ENCODE measurements around the gene GMDS. TPM values are rescaled to one million over a fixed set of nuclear protein-coding genes. Genes with fewer than 3 reads are reported as not detected.

Gene GMDS
- total RNA-seq, 2 experiments from 2014 or later: 33.2 to 33.5 TPM

GRCh38 chr6:2222275-2222842 is 23.0 kb downstream of the GMDS start:
- Mint-ChIP-seq H3K4me3 (peak overlapping the region; percentile 63), H3K36me3 (ENCODE audit: low read depth) (peaks cover 1% of the 10 kb centered on the region), H3K9me3 (ENCODE audit: low read depth) (no peaks in the 10 kb centered on the region), H3K27ac (peak overlapping the region; percentile 79), H3K27me3 (no peaks in the 10 kb centered on the region), H3K4me1 (peaks cover 21% of the 10 kb centered on the region)
- DNase-seq: no peak
- CTCF ChIA-PET: interaction anchor here (0.8 to 1.0 kb wide), 2 partner anchors 15 to 18 kb away, joined by 3 read pairs; no protein-coding TSS in a partner anchor
- intact Hi-C loops (cut with DNase I, micrococcal nuclease): no loop called here
- POLR2A ChIA-PET: no interaction called here
- no peak for ATAC-seq

GRCh38 chr6:2221726-2222274 is 23.6 kb downstream of the GMDS start:
- H3K4me3 Mint-ChIP-seq: peak overlapping the region; percentile 63
- ChIA-PET POLR2A (interaction anchor here (0.6 kb wide), 1 partner anchor 51 kb away, joined by 4 read pairs; no protein-coding TSS in a partner anchor), CTCF (interaction anchor here (0.8 to 1.0 kb wide), 2 partner anchors 15 to 18 kb away, joined by 3 read pairs; no protein-coding TSS in a partner anchor)
- peaks cover 21% of the 10 kb centered on the region for H3K4me1 Mint-ChIP-seq
- peak; percentile 47 for ATAC-seq
- H3K36me3 Mint-ChIP-seq (ENCODE audit: low read depth): peaks cover 1% of the 10 kb centered on the region
- no peak for DNase-seq
- H3K27ac Mint-ChIP-seq: peak overlapping the region; percentile 79
- no peaks in the 10 kb centered on the region for H3K27me3 Mint-ChIP-seq
- intact Hi-C loops (cut with DNase I, micrococcal nuclease): no loop called here
- no peaks in the 10 kb centered on the region for H3K9me3 Mint-ChIP-seq (ENCODE audit: low read depth)

- DNase-seq (no peak), ATAC-seq (no peak)
- Mint-ChIP-seq H3K4me1 (peaks cover 19% of the 10 kb centered on the region), H3K27me3 (no peaks in the 10 kb centered on the region), H3K27ac (no peak overlapping the region), H3K36me3 (ENCODE audit: low read depth) (peaks cover 1% of the 10 kb centered on the region), H3K9me3 (ENCODE audit: low read depth) (no peaks in the 10 kb centered on the region), H3K4me3 (no peak overlapping the region)
- intact Hi-C loops (cut with DNase I, micrococcal nuclease): no loop called here
- ChIA-PET CTCF (no interaction called here), POLR2A (no interaction called here)
These were observed 25.3 kb downstream of the GMDS start for GRCh38 chr6:2220154-2220553.

GRCh38 chr6:2218866-2219265 is 26.5 kb downstream of the GMDS start:
- H3K4me3 Mint-ChIP-seq: no peak overlapping the region
- DNase-seq (no peak), ATAC-seq (no peak)
- H3K27ac Mint-ChIP-seq: no peak overlapping the region
- H3K36me3 Mint-ChIP-seq (ENCODE audit: low read depth): peaks cover 1% of the 10 kb centered on the region
- H3K27me3 Mint-ChIP-seq: no peaks in the 10 kb centered on the region
- ChIA-PET CTCF (interaction anchor here (0.9 to 2.6 kb wide), 2 partner anchors 10 to 34 kb away, joined by 3 to 5 read pairs; no protein-coding TSS in a partner anchor), POLR2A (no interaction called here)
- intact Hi-C loops (cut with DNase I, micrococcal nuclease): no loop called here
- H3K4me1 Mint-ChIP-seq: peaks cover 23% of the 10 kb centered on the region
- H3K9me3 Mint-ChIP-seq (ENCODE audit: low read depth): no peaks in the 10 kb centered on the region

GRCh38 chr6:2216794-2217383 is 28.5 kb downstream of the GMDS start:
- Mint-ChIP-seq H3K4me3 (no peak overlapping the region), H3K36me3 (ENCODE audit: low read depth) (no peaks in the 10 kb centered on the region), H3K9me3 (ENCODE audit: low read depth) (no peaks in the 10 kb centered on the region), H3K4me1 (peaks cover 12% of the 10 kb centered on the region), H3K27me3 (no peaks in the 10 kb centered on the region), H3K27ac (no peak overlapping the region)
- ATAC-seq: no peak
- no peak for DNase-seq
- ChIA-PET POLR2A (no interaction called here), CTCF (interaction anchor here (0.8 kb wide), 1 partner anchor 11 kb away, joined by 4 read pairs; no protein-coding TSS in a partner anchor)
- intact Hi-C loops (cut with DNase I, micrococcal nuclease): no loop called here

- intact Hi-C loops (cut with DNase I, micrococcal nuclease): no loop called here
- peaks cover 8% of the 10 kb centered on the region for H3K4me1 Mint-ChIP-seq
- ChIA-PET POLR2A (no interaction called here), CTCF (interaction anchor here (0.6 kb wide), 1 partner anchor 452 kb away, joined by 3 read pairs; no protein-coding TSS in a partner anchor)
- H3K9me3 Mint-ChIP-seq (ENCODE audit: low read depth): no peaks in the 10 kb centered on the region
- H3K27me3 Mint-ChIP-seq: no peaks in the 10 kb centered on the region
- H3K4me3 Mint-ChIP-seq: no peak overlapping the region
- ATAC-seq (no peak), DNase-seq (no peak)
- no peak overlapping the region for H3K27ac Mint-ChIP-seq
- no peaks in the 10 kb centered on the region for H3K36me3 Mint-ChIP-seq (ENCODE audit: low read depth)
These were observed 30.1 kb downstream of the GMDS start for GRCh38 chr6:2215342-2215741.

GRCh38 chr6:2213086-2213485 is 32.3 kb downstream of the GMDS start:
- DNase-seq: no peak
- POLR2A ChIA-PET: no interaction called here
- Mint-ChIP-seq H3K27ac (no peak overlapping the region), H3K9me3 (ENCODE audit: low read depth) (no peaks in the 10 kb centered on the region), H3K4me1 (peaks cover 8% of the 10 kb centered on the region), H3K27me3 (no peaks in the 10 kb centered on the region), H3K4me3 (no peak overlapping the region), H3K36me3 (ENCODE audit: low read depth) (no peaks in the 10 kb centered on the region)
- ATAC-seq: no peak
- CTCF ChIA-PET: interaction anchor here (0.7 to 1.1 kb wide), 2 partner anchors 21 to 520 kb away, joined by 3 to 4 read pairs; no protein-coding TSS in a partner anchor
- intact Hi-C loops (cut with DNase I, micrococcal nuclease): no loop called here

- intact Hi-C loops (cut with DNase I, micrococcal nuclease): loop anchor here in 1 of 2 experiments (1.0 to 2.0 kb wide), 2 partner anchors 145 to 239 kb away; no protein-coding TSS in a partner anchor
- ATAC-seq: peak; percentile 66
- CTCF ChIA-PET: interaction anchor here (0.5 to 2.3 kb wide), 8 partner anchors 9 to 1256 kb away, joined by 3 to 12 read pairs (median 4); no protein-coding TSS in a partner anchor
- Mint-ChIP-seq H3K4me1 (no peaks in the 10 kb centered on the region), H3K9me3 (ENCODE audit: low read depth) (no peaks in the 10 kb centered on the region), H3K27ac (no peak overlapping the region), H3K36me3 (ENCODE audit: low read depth) (no peaks in the 10 kb centered on the region), H3K27me3 (no peaks in the 10 kb centered on the region), H3K4me3 (no peak overlapping the region)
- DNase-seq: peak; percentile 60
- POLR2A ChIA-PET: no interaction called here
These were observed 36.1 kb downstream of the GMDS start for GRCh38 chr6:2209226-2209809.

- H3K36me3 Mint-ChIP-seq (ENCODE audit: low read depth): no peaks in the 10 kb centered on the region
- ChIA-PET POLR2A (no interaction called here), CTCF (interaction anchor here (0.6 to 2.3 kb wide), 8 partner anchors 10 to 608 kb away, joined by 3 to 12 read pairs (median 4); no protein-coding TSS in a partner anchor)
- H3K4me3 Mint-ChIP-seq: no peak overlapping the region
- H3K27me3 Mint-ChIP-seq: no peaks in the 10 kb centered on the region
- ATAC-seq (no peak), DNase-seq (no peak)
- H3K9me3 Mint-ChIP-seq (ENCODE audit: low read depth): no peaks in the 10 kb centered on the region
- intact Hi-C loops (cut with DNase I, micrococcal nuclease): loop anchor here in 1 of 2 experiments (2.0 kb wide), 1 partner anchor 240 kb away; no protein-coding TSS in a partner anchor
- H3K4me1 Mint-ChIP-seq: no peaks in the 10 kb centered on the region
- H3K27ac Mint-ChIP-seq: no peak overlapping the region
These were observed 36.9 kb downstream of the GMDS start for GRCh38 chr6:2208468-2208867.

- Mint-ChIP-seq H3K36me3 (ENCODE audit: low read depth) (no peaks in the 10 kb centered on the region), H3K4me1 (no peaks in the 10 kb centered on the region), H3K27ac (no peak overlapping the region), H3K4me3 (no peak overlapping the region), H3K27me3 (no peaks in the 10 kb centered on the region), H3K9me3 (ENCODE audit: low read depth) (no peaks in the 10 kb centered on the region)
- ATAC-seq (no peak), DNase-seq (no peak)
- ChIA-PET POLR2A (no interaction called here), CTCF (no interaction called here)
- intact Hi-C loops (cut with DNase I, micrococcal nuclease): no loop called here
These were observed 40.0 kb downstream of the GMDS start for GRCh38 chr6:2205396-2205795.

- POLR2A ChIA-PET: interaction anchor here (1.0 kb wide), 1 partner anchor 12 kb away, joined by 3 read pairs; no protein-coding TSS in a partner anchor
- intact Hi-C loops (cut with DNase I, micrococcal nuclease): no loop called here
- CTCF ChIA-PET: interaction anchor here (0.7 to 0.8 kb wide), 3 partner anchors 9 to 601 kb away, joined by 3 read pairs; no protein-coding TSS in a partner anchor
- no peaks in the 10 kb centered on the region for H3K27me3 Mint-ChIP-seq
- DNase-seq: no peak
- no peak overlapping the region for H3K4me3 Mint-ChIP-seq
- H3K36me3 Mint-ChIP-seq (ENCODE audit: low read depth): no peaks in the 10 kb centered on the region
- H3K27ac Mint-ChIP-seq: no peak overlapping the region
- no peaks in the 10 kb centered on the region for H3K9me3 Mint-ChIP-seq (ENCODE audit: low read depth)
- H3K4me1 Mint-ChIP-seq: no peaks in the 10 kb centered on the region
- no peak for ATAC-seq
These were observed 41.1 kb downstream of the GMDS start for GRCh38 chr6:2204272-2204671.
